Ectodermal cell (in vitro differentiated cells): ENCODE data around the gene ECE1.
"Not testable (repeated sequence)": the region's sequence is repeated elsewhere in the genome, so short reads cannot be mapped to it uniquely, and the experiment has no call there.

ENCODE experiments used
- H3K27ac ChIP-seq: 2 replicates; pipeline ENCODE4 v1.7.0; 2013; ENCODE audit warnings: mild to moderate bottlenecking, low read depth, low read length; ENCODE audit not compliant: insufficient read depth, poor library complexity, severe bottlenecking
- H3K27me3 ChIP-seq: 2 replicates; pipeline ENCODE4 v1.7.0; 2013; ENCODE audit warnings: mild to moderate bottlenecking, low read length; ENCODE audit not compliant: insufficient read depth, control insufficient read depth, poor library complexity, severe bottlenecking
- H3K36me3 ChIP-seq: one replicate; pipeline ENCODE4 v1.7.0; 2013; ENCODE audit warnings: low read length; ENCODE audit not compliant: control insufficient read depth, insufficient read depth
- H3K4me1 ChIP-seq: one replicate; pipeline ENCODE4 v1.7.0; 2013; ENCODE audit warnings: low read length; ENCODE audit not compliant: control insufficient read depth, insufficient read depth
- H3K4me3 ChIP-seq: 2 replicates; pipeline ENCODE4 v1.7.0; 2013; ENCODE audit warnings: low read depth, low read length, control low read depth; ENCODE audit not compliant: insufficient read depth
- H3K9me3 ChIP-seq: 2 replicates; pipeline ENCODE4 v1.7.0; 2013; ENCODE audit warnings: mild to moderate bottlenecking, low read length, moderate library complexity; ENCODE audit not compliant: control insufficient read depth
- WGBS, 2 experiments: methylation state at CpG; one replicate each; pipeline ENCODE4 v1.1.7; 2013; ENCODE audit warnings: missing lambda C conversion rate in 2 of 2; 5-methylcytosine and 5-hydroxymethylcytosine counted together

The ECE1 gene

DNA sequence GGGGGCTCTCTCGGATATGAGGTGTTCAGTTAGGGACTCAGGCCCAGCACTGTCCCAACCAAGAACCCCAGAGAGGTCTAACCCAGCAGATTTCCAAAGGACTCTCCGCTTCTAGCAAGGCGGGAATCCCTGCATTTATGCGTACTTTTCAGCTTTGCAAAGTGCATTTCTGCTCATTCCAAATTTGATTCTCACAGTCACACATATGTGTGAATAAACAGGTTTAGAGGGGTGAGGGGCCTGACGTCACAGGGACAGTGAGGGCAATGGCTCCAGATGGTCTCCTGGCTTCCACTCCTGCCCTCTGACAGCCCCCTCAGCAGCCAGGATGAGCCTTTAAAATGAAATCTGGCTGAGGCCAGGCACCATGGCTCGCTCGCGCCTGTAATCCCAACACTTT is 921 bp upstream of the ECE1 start:
- Histone ChIP-seq H3K27me3 (peaks cover 24% of the 10 kb centered on the region), H3K4me3 (no peak overlapping the region)
- WGBS, 2 experiments, result 88 to 94% methylated on average over 8 of the region's 8 CpGs

DNA sequence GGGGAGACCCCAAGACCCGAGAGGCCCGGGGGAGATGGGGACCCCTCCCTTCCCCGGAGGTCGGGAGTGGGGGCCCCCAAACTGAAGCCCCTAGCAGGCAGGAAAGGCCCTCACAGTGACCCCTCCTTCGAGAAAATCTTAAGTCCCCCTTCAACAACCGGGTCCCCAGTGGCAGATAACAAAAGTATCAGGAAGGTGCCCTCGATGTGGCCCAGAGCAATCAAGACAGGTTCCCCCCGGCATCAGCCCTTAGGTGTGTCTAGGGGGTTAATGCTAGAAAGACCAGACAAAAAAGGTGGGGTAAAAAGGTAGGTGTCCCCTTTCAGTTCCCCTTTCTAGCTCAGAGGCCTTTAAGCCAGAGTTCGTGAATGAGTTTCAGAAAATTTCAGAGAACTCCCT is 282 bp upstream of the ECE1 start:
- whole genome bisulfite sequencing, 2 experiments, result 9 to 11% methylated on average over 9 of the region's 9 CpGs
- peaks cover 24% of the 10 kb centered on the region for H3K27me3 ChIP-seq
- no peaks in the 10 kb centered on the region for H3K36me3 ChIP-seq
- H3K27ac ChIP-seq, result no peak overlapping the region
- H3K4me3 ChIP-seq, result peak overlapping the region; percentile 52
- peaks cover 17% of the 10 kb centered on the region for H3K4me1 ChIP-seq
- no peaks in the 10 kb centered on the region for H3K9me3 ChIP-seq

More for the DNA sequence above, 921 bp upstream of the ECE1 start:
- Histone ChIP-seq H3K9me3 (no peaks in the 10 kb centered on the region), H3K36me3 (no peaks in the 10 kb centered on the region), H3K27ac (no peak overlapping the region), H3K4me1 (peaks cover 17% of the 10 kb centered on the region)

- Histone ChIP-seq H3K4me3 (no peak overlapping the region), H3K4me1 (peaks cover 25% of the 10 kb centered on the region), H3K36me3 (no peaks in the 10 kb centered on the region), H3K9me3 (no peaks in the 10 kb centered on the region), H3K27ac (no peak overlapping the region), H3K27me3 (peaks cover 31% of the 10 kb centered on the region)
- WGBS, 2 experiments, result 76 to 79% methylated on average over 8 of the region's 8 CpGs
These were observed 1.1 kb downstream of the ECE1 start for GRCh38 chr1:21289127-21289526.

GRCh38 chr1:21287905-21288514 is 2.3 kb downstream of the ECE1 start:
- WGBS, 2 experiments, result 91 to 95% methylated on average over 8 of the region's 8 CpGs
- Histone ChIP-seq H3K4me3 (no peak overlapping the region), H3K27ac (no peak overlapping the region), H3K36me3 (no peaks in the 10 kb centered on the region), H3K9me3 (no peaks in the 10 kb centered on the region), H3K4me1 (peaks cover 14% of the 10 kb centered on the region), H3K27me3 (peaks cover 36% of the 10 kb centered on the region)

- H3K4me1 ChIP-seq, H3K27ac ChIP-seq, H3K9me3 ChIP-seq, H3K4me3 ChIP-seq, H3K36me3 ChIP-seq: not testable (repeated sequence)
- WGBS, 2 experiments, result 92 to 95% methylated on average over 6 of the region's 6 CpGs
- H3K27me3 ChIP-seq, result peaks cover 29% of the 10 kb centered on the region
These were observed 4.9 kb downstream of the ECE1 start for GRCh38 chr1:21285386-21285785.

GRCh38 chr1:21285055-21285372 is 5.2 kb downstream of the ECE1 start:
- Histone ChIP-seq H3K4me3 (no peak overlapping the region), H3K4me1 (peaks cover 9% of the 10 kb centered on the region), H3K36me3 (no peaks in the 10 kb centered on the region), H3K9me3 (no peaks in the 10 kb centered on the region), H3K27ac (no peak overlapping the region), H3K27me3 (peaks cover 29% of the 10 kb centered on the region)
- WGBS, 2 experiments, result 84 to 96% methylated on average over 2 of the region's 2 CpGs

- no peak overlapping the region for H3K27ac ChIP-seq
- no peaks in the 10 kb centered on the region for H3K9me3 ChIP-seq
- no peak overlapping the region for H3K4me3 ChIP-seq
- 66 to 75% methylated on average over 17 of the region's 17 CpGs for WGBS, 2 experiments
- peaks cover 14% of the 10 kb centered on the region for H3K4me1 ChIP-seq
- peaks cover 29% of the 10 kb centered on the region for H3K27me3 ChIP-seq
- H3K36me3 ChIP-seq, result no peaks in the 10 kb centered on the region
These were observed 5.8 kb downstream of the ECE1 start for GRCh38 chr1:21284206-21285054.

GRCh38 chr1:21283524-21283923 is 6.7 kb downstream of the ECE1 start:
- H3K4me1 ChIP-seq, result peaks cover 24% of the 10 kb centered on the region
- H3K4me3 ChIP-seq, result no peak overlapping the region
- H3K27me3 ChIP-seq, result peaks cover 23% of the 10 kb centered on the region
- no peaks in the 10 kb centered on the region for H3K9me3 ChIP-seq
- WGBS, 2 experiments, result 93 to 95% methylated on average over 7 of the region's 7 CpGs
- H3K36me3 ChIP-seq, result no peaks in the 10 kb centered on the region
- no peak overlapping the region for H3K27ac ChIP-seq

DNA sequence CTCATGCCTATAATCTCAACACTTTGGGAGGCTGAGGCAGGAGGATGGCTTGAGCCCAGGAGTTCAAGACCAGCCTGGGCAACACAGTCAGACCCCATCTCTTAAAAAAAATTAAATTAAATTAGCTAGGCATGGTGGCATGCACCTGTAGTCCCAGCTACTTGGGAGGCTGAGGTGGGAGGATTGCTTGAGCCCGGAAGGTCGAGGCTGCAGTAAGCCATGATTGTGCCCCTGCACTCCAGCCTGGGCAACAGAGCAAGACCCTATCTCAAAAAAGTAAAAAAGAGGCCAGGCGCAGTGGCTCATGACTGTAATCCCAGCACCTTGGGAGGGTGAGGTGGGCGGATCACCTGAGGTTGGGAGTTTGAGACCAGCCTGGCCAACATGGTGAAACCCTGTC is 8.2 kb downstream of the ECE1 start:
- H3K9me3 ChIP-seq, H3K36me3 ChIP-seq, H3K27ac ChIP-seq, H3K4me3 ChIP-seq: not testable (repeated sequence)
- WGBS, 2 experiments, result 95 to 96% methylated on average over 4 of the region's 4 CpGs
- H3K4me1 ChIP-seq, result peaks cover 38% of the 10 kb centered on the region
- peaks cover 26% of the 10 kb centered on the region for H3K27me3 ChIP-seq

GRCh38 chr1:21280482-21280881 is 9.8 kb downstream of the ECE1 start:
- H3K27me3 ChIP-seq, result peaks cover 33% of the 10 kb centered on the region
- WGBS, 2 experiments, result 92% methylated on average over 4 of the region's 4 CpGs

More at GRCh38 chr1:21280482-21280881, 9.8 kb downstream of the ECE1 start:
- peaks cover 40% of the 10 kb centered on the region for H3K4me1 ChIP-seq
- H3K9me3 ChIP-seq, result no peaks in the 10 kb centered on the region
- H3K4me3 ChIP-seq, result no peak overlapping the region
- no peak overlapping the region for H3K27ac ChIP-seq
- H3K36me3 ChIP-seq, result no peaks in the 10 kb centered on the region
